Parathyroid adenoma (tissue), 2 donors: ENCODE data around the gene PIAS1.
"Not testable (repeated sequence)": the region's sequence is repeated elsewhere in the genome, so short reads cannot be mapped to it uniquely, and the experiment has no call there.

Experiments used
- H2AFZ ChIP-seq: fragments of 300-600 bp; sonication (generic); one replicate; pipeline ENCODE4 v1.7.0; 2017; ENCODE audit warnings: antibody characterized with exemption, mild to moderate bottlenecking
- H3K27ac ChIP-seq: fragments of 300-600 bp; sonication (generic); one replicate; pipeline ENCODE4 v1.7.0; 2017
- H3K27me3 ChIP-seq: fragments of 300-600 bp; sonication (generic); one replicate; pipeline ENCODE4 v1.7.0; 2017; ENCODE audit warnings: low read length; ENCODE audit not compliant: control insufficient read depth, insufficient read depth
- H3K36me3 ChIP-seq: fragments of 300-600 bp; sonication (generic); one replicate; pipeline ENCODE4 v1.7.0; 2017; ENCODE audit warnings: low read length; ENCODE audit not compliant: control insufficient read depth, insufficient read depth
- H3K4me1 ChIP-seq: fragments of 300-600 bp; sonication (generic); one replicate; pipeline ENCODE4 v1.7.0; 2017; ENCODE audit warnings: control low read depth
- H3K4me2 ChIP-seq: fragments of 300-600 bp; sonication (generic); one replicate; pipeline ENCODE4 v1.7.0; 2017; ENCODE audit warnings: low read length
- H3K4me3 ChIP-seq: fragments of 300-600 bp; sonication (generic); one replicate; pipeline ENCODE4 v1.7.0; 2017; ENCODE audit warnings: low read depth, low read length
- H3K79me2 ChIP-seq: fragments of 300-600 bp; sonication (generic); one replicate; pipeline ENCODE4 v1.7.0; 2017; ENCODE audit warnings: control low read depth
- H3K9ac ChIP-seq: fragments of 300-600 bp; sonication (generic); one replicate; pipeline ENCODE4 v1.7.0; 2017; ENCODE audit warnings: mild to moderate bottlenecking
- H3K9me3 ChIP-seq: fragments of 300-600 bp; sonication (generic); one replicate; pipeline ENCODE4 v1.7.0; 2017; ENCODE audit warnings: low read length; ENCODE audit not compliant: control insufficient read depth
- CTCF ChIP-seq: fragments of 300-600 bp; sonication (generic); IDR thresholded peaks from one replicate; pipeline ENCODE4 v1.7.0; 2017; ENCODE audit warnings: antibody characterized with exemption, mild to moderate bottlenecking
- donor health status: primary hyperparathyroidism.

Gene PIAS1

DNA sequence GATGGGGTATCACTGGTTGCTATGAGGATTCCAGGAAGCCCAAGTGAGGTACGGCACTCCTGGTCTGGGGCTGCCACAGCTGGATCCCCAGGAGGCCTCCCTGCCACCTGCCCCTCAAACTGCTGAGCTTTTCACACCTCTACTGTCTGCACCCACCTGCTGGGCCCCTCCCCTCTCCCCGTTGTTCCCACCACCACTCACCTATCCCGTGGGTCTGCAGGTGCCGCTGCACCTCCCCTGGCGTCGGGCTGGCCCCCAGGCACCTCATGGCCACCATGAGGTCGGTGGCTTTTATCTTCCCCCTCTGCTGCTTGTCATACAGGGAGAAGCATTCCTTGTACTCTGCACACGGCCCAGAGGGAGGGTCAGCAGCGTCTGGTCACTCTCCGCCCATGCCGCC, 145.2 kb downstream of the PIAS1 start:
- Histone ChIP-seq H2AFZ (no peak overlapping the region), H3K27ac (no peak overlapping the region), H3K9ac (no peak overlapping the region), H3K9me3 (no peaks in the 10 kb centered on the region), H3K27me3 (no peaks in the 10 kb centered on the region), H3K4me3 (no peak overlapping the region), H3K79me2 (no peaks in the 10 kb centered on the region), H3K4me1 (no peaks in the 10 kb centered on the region), H3K4me2 (no peak overlapping the region), H3K36me3 (no peaks in the 10 kb centered on the region)
- TF ChIP-seq CTCF: no peak

DNA sequence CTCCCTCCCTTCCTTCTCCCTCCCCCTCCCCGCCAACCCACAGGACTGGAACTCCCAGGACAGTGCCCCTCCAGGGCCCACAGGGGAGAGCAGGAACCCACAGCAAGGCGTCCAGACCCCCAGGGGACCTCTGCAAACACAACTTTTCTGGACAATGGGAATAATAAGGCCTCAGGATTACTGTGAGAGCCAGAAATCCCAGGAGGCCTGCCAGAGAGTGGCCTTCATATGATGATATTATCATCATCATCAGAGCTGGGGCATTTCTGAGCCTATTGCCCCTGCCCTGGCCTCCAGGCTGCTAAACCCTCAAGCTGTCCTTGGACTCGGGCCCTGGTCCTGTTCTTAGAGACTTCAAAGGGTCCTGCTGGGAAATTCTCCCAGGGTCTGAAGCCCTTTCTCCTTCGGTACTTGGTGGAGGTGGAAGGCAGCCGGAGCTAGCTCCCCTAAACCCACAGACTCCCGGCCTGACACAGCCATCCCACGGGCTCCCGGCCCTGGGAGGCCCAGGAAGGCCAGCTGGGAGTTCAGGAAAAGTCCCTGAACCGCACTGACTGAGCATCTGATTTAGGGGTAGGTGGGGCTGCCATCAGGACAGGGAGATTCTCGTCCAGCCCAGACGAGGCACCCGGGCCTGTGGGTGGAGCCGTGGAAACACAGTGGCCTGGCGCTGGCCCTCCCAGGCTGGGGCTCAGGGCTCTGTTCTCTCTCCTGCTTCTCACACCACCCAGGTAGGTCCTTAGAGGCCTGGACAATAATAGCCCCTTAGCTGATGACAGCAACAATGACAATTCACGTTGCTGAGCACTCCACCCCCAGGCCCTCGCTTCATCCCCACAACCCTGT, 146.1 kb downstream of the PIAS1 start:
- no peak overlapping the region for H3K9ac ChIP-seq
- TF ChIP-seq CTCF: no peak
- H3K9me3 ChIP-seq: no peaks in the 10 kb centered on the region
- no peak overlapping the region for H3K4me3 ChIP-seq
- H2AFZ ChIP-seq: no peak overlapping the region
- H3K79me2 ChIP-seq: no peaks in the 10 kb centered on the region
- H3K36me3 ChIP-seq: no peaks in the 10 kb centered on the region
- no peaks in the 10 kb centered on the region for H3K27me3 ChIP-seq
- no peak overlapping the region for H3K4me2 ChIP-seq
- no peaks in the 10 kb centered on the region for H3K4me1 ChIP-seq
- H3K27ac ChIP-seq: no peak overlapping the region

GRCh38 chr15:68201153-68201878, 147.2 kb downstream of the PIAS1 start:
- no peaks in the 10 kb centered on the region for H3K9me3 ChIP-seq
- H3K79me2 ChIP-seq: no peaks in the 10 kb centered on the region
- H3K9ac ChIP-seq: no peak overlapping the region
- H3K4me1 ChIP-seq: peaks cover 2% of the 10 kb centered on the region
- H3K27ac ChIP-seq: no peak overlapping the region
- no peak overlapping the region for H3K4me3 ChIP-seq
- no peak for TF ChIP-seq CTCF
- no peaks in the 10 kb centered on the region for H3K36me3 ChIP-seq
- H3K27me3 ChIP-seq: no peaks in the 10 kb centered on the region
- no peak overlapping the region for H2AFZ ChIP-seq
- no peak overlapping the region for H3K4me2 ChIP-seq

GRCh38 chr15:68201879-68202261, 147.8 kb downstream of the PIAS1 start:
- TF ChIP-seq CTCF: no peak
- H3K4me1 ChIP-seq: peaks cover 2% of the 10 kb centered on the region
- no peak overlapping the region for H3K9ac ChIP-seq
- no peak overlapping the region for H3K4me3 ChIP-seq
- H3K27ac ChIP-seq: no peak overlapping the region
- no peaks in the 10 kb centered on the region for H3K36me3 ChIP-seq
- no peaks in the 10 kb centered on the region for H3K9me3 ChIP-seq
- no peak overlapping the region for H3K4me2 ChIP-seq
- no peak overlapping the region for H2AFZ ChIP-seq
- no peaks in the 10 kb centered on the region for H3K27me3 ChIP-seq
- no peaks in the 10 kb centered on the region for H3K79me2 ChIP-seq

DNA sequence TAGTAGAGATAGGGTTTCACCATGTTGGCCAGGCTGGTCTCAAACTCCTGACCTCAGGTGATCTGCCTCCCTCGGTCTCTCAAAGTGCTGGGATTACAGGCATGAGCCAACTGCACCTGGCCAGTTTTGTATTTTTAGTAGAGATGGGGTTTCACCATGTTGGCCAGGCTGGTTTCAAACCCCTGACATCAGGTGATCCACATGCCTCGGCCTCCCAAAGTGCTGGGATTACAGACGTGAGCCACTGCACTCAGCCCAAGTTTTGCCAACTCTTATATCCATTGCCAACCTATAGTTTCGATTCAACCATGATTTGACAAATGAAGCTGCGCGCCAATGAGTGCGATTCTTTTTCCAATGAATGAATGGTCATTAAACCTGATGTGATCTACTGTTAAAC, 148.9 kb downstream of the PIAS1 start:
- H3K9ac ChIP-seq, H3K79me2 ChIP-seq, H3K36me3 ChIP-seq, H3K4me2 ChIP-seq, H3K9me3 ChIP-seq, H3K4me1 ChIP-seq, H3K27ac ChIP-seq, H3K4me3 ChIP-seq, H3K27me3 ChIP-seq, H2AFZ ChIP-seq: not testable (repeated sequence)
